K562 (cell line): ENCODE results near the gene CSPG5. TPM values are rescaled to one million over a fixed set of nuclear protein-coding genes. Genes with fewer than 3 reads are reported as not detected.

Experiments used
- CBX8 ChIP-seq: fragments of 200-600 bp; sonication (generic); IDR thresholded peaks from 2 replicates; pipeline ENCODE4 v1.6.1; 2012; ENCODE audit warnings: borderline replicate concordance, mixed run types, low read depth, mild to moderate bottlenecking, moderate library complexity, mixed read lengths, low read length, control low read depth, inconsistent platforms; ENCODE audit not compliant: poor library complexity, severe bottlenecking; ENCODE audit errors: extremely low read depth
- CHD1 ChIP-seq: fragments of 200-600 bp; sonication (generic); IDR thresholded peaks from one replicate; pipeline ENCODE4 v1.6.1; 2012; ENCODE audit warnings: mild to moderate bottlenecking, moderate library complexity, low read length, inconsistent platforms
- CREB3 ChIP-seq: fragments of 450-650 bp; conservative IDR thresholded peaks from 2 replicates; pipeline ENCODE4 v1.6.1; 2016; ENCODE audit warnings: missing genetic modification characterization, low read depth, mild to moderate bottlenecking, missing compliant biosample characterization, moderate library complexity
- CSDE1 ChIP-seq, 2 experiments: fragments of 450-650 bp; IDR thresholded peaks; 2 replicates each; pipeline ENCODE4 v1.6.1; 2016; ENCODE audit warnings: mild to moderate bottlenecking in 1 of 2
- EP300 ChIP-seq: IDR thresholded peaks from 2 replicates; pipeline ENCODE4 v1.6.1; 2012; ENCODE audit warnings: low read length, improper control_type of control experiment
- ETS1 ChIP-seq: conservative IDR thresholded peaks from 2 replicates; pipeline ENCODE4 v1.6.1; 2011; ENCODE audit warnings: low read depth, mild to moderate bottlenecking, low read length; ENCODE audit not compliant: control insufficient read depth
- HDAC6 ChIP-seq: IDR thresholded peaks from 2 replicates; pipeline ENCODE4 v1.6.1; 2012; ENCODE audit warnings: low read depth, mild to moderate bottlenecking, control low read depth, inconsistent platforms, low read length, moderate library complexity
- HNRNPLL ChIP-seq: fragments of 200-400 bp; formaldehyde crosslinking; IDR thresholded peaks from 2 replicates; pipeline ENCODE4 v1.6.1; 2017; ENCODE audit warnings: low read length, low read depth, mild to moderate bottlenecking; ENCODE audit not compliant: poor library complexity, severe bottlenecking
- NRF1 ChIP-seq, 2 experiments: fragments of 450-650 bp; IDR thresholded peaks in 1 of 2; conservative IDR thresholded peaks in 1 of 2; 2 replicates each; pipeline ENCODE4 v1.6.1; 2014; ENCODE audit warnings: mild to moderate bottlenecking in 2 of 2
- POLR2AphosphoS5 ChIP-seq: IDR thresholded peaks from 2 replicates; pipeline ENCODE4 v1.6.1; 2011; ENCODE audit warnings: mild to moderate bottlenecking, low read depth, low read length, moderate library complexity; ENCODE audit not compliant: control insufficient read depth, insufficient read depth
- PRDM10 ChIP-seq: fragments of 450-650 bp; IDR thresholded peaks from 2 replicates; pipeline ENCODE4 v1.6.1; 2018; ENCODE audit not compliant: partially characterized antibody
- SMARCA4 ChIP-seq: fragments of 450-650 bp; IDR thresholded peaks from 2 replicates; pipeline ENCODE4 v1.6.1; 2016
- TAF9B ChIP-seq: fragments of 450-650 bp; IDR thresholded peaks from 2 replicates; pipeline ENCODE4 v1.6.1; 2018; ENCODE audit warnings: mild to moderate bottlenecking; ENCODE audit not compliant: partially characterized antibody
- ZNF212 ChIP-seq: fragments of 450-650 bp; formaldehyde crosslinking; IDR thresholded peaks from 2 replicates; pipeline ENCODE4 v1.4.0; 2020; ENCODE audit warnings: mild to moderate bottlenecking
- ZNF232 ChIP-seq: sonication (generic); formaldehyde crosslinking; IDR thresholded peaks from 2 replicates; pipeline ENCODE4 v1.8.0; 2022; ENCODE audit warnings: mild to moderate bottlenecking, missing genetic modification reagents
- ZNF311 ChIP-seq: fragments of 250-450 bp; sonication (Bioruptor Pico); IDR thresholded peaks from 2 replicates; pipeline ENCODE4 v1.4.0; 2020; ENCODE audit warnings: mild to moderate bottlenecking, moderate library complexity
- ZNF561 ChIP-seq: fragments of 450-650 bp; formaldehyde crosslinking; conservative IDR thresholded peaks from 2 replicates; pipeline ENCODE4 v1.4.0; 2020; ENCODE audit warnings: mild to moderate bottlenecking, moderate library complexity
- ZNF583 ChIP-seq: fragments of 250-450 bp; sonication (Bioruptor Pico); IDR thresholded peaks from 2 replicates; pipeline ENCODE4 v1.4.0; 2020
- ZNF584 ChIP-seq: fragments of 200-800 bp; sonication (Bioruptor generic); IDR thresholded peaks from 2 replicates; pipeline ENCODE4 v1.6.1; 2016; ENCODE audit warnings: low read depth, mild to moderate bottlenecking, missing genetic modification characterization, missing compliant biosample characterization
- ZNF785 ChIP-seq: fragments of 250-450 bp; sonication (Bioruptor Pico); IDR thresholded peaks from 2 replicates; pipeline ENCODE4 v1.4.0; 2020; ENCODE audit warnings: mild to moderate bottlenecking
- polyA plus RNA-seq, 8 experiments: library from polyadenylated mRNA; depleted of rRNA in 4 of 8; stranded (reverse) in 5 of 8; unstranded in 3 of 8; fragments of >200 nt; fragmentation: Nextera tagmentation in 2 of 8; fragmentation: Illumina TruSeq in 1 of 8; extraction: Ambion mirVana in 2 of 8; extraction: Trizol in 1 of 8; gene quantifications; 2 replicates each; pipeline versions ENCODE4 v1.2.1 to v1.2.3, GENCODE V29; 2011 to 2014; ENCODE audit warnings: inconsistent platforms in 1 of 8, missing spikeins in 1 of 8
- total RNA-seq, 7 experiments: library from RNA; depleted of rRNA in 6 of 7; stranded (reverse); fragments of >200 nt in 6 of 7; fragmentation: Illumina TruSeq in 2 of 7; extraction: Trizol in 2 of 7; gene quantifications; 2 replicates each; pipeline versions ENCODE4 v1.2.1 to v1.2.3, GENCODE V29; 2011 to 2021; ENCODE audit warnings: low replicate concordance in 1 of 7

Gene CSPG5
- total and polyA plus RNA-seq, 9 of the 15 experiments (the other 6 are each of a cell fraction or from before 2014, with no cell fraction given) = 0.06 to 3.3 (median 2.4) TPM

- TF ChIP-seq HDAC6 (no peak), CBX8 (no peak), TAF9B (peak; percentile 29), ZNF583 (no peak), NRF1 (conservative IDR thresholded peaks at IDR 0.05 in 1 of 2, IDR thresholded peaks at IDR 0.05 in 1 of 2) (peak; percentile 100), POLR2AphosphoS5 (peak; percentile 76), HNRNPLL (peak; percentile 80), ZNF212 (CRISPR knock-in tag) (no peak), SMARCA4 (no peak), ZNF232 (CRISPR knock-in tag) (0 out of 2 replicates have a peak, but pooled peaks have one; percentile 22), CHD1 (peak; percentile 69), EP300 (peak; percentile 40), ETS1 (peak; percentile 98), PRDM10 (peak; percentile 89), CSDE1 (IDR thresholded peaks at IDR 0.05) (no peak), ZNF561 (CRISPR knock-in tag) (no peak), CREB3 (tag) (peak; percentile 51; the same call in 1 of the 2 replicates), ZNF311 (CRISPR knock-in tag) (no peak), ZNF584 (CRISPR knock-in tag) (no peak), ZNF785 (CRISPR knock-in tag) (no peak)
Measured at GRCh38 chr3:47513125-47513929, 65.3 kb downstream of the CSPG5 start, which contains the start of gene ELP6 (continued).
